T47D (cell line): Measurements from ENCODE around the gene PDCD2L.
A peak's percentile ranks its signal among the peaks of the same experiment; 100 is the strongest.

Experiments used
- DNase-seq, 2 experiments: peaks; one replicate each; pipeline versions ENCODE4 v3.0.0 to v3.0.0-alpha.2; 2011 to 2012; ENCODE audit warnings: low read depth in 1 of 2, low spot score in 1 of 2
- JUND ChIP-seq: IDR thresholded peaks from 2 replicates; pipeline ENCODE4 v1.6.1; 2012; ENCODE audit warnings: low read depth
- in situ Hi-C: cut with HindIII; loops from 2 replicates; pipeline ENCODE4 v1.10.0; 2016; ENCODE audit warnings: low sequenced_read_pairs, low pct_unique_long_range_greater_than_20kb

PDCD2L gene

DNA sequence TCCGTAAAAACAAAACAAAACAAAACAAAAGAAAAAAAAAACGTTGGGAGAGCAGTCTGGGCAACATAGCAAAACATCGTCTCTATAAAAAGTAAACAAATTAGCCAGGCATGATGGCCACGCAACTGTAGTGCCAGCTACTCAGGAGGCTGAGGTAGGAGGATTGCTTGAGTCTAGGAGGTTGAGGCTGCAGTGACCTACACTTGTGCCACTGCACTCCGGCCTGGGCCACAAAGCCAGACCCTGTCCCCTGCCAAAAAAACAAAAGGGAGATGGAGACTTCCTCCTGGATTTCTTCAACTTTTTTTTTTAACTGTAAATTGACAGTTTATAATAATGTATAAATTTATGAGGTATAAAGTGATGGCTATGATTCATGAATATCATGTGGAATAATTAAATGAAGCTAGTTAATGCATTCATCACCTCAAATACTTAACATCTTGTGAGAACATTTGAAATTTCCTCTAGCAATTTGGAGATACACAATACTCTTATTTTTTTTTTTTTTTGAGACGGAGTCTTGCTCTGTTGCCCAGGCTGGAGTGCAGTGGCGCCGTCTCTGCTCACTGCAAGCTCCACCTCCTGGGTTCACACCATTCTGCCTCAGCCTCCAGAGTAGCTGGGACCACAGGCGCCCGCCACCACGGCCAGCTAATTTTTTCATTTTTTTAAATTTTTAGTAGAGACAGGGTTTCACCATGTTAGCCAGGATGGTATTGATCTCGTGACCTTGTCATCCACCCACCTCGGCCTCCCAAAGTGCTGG lies 1.9 kb downstream of the PDCD2L start:
- in situ Hi-C loops, result no loop called here
- no peak for DNase-seq
- no peak for TF ChIP-seq JUND

DNA sequence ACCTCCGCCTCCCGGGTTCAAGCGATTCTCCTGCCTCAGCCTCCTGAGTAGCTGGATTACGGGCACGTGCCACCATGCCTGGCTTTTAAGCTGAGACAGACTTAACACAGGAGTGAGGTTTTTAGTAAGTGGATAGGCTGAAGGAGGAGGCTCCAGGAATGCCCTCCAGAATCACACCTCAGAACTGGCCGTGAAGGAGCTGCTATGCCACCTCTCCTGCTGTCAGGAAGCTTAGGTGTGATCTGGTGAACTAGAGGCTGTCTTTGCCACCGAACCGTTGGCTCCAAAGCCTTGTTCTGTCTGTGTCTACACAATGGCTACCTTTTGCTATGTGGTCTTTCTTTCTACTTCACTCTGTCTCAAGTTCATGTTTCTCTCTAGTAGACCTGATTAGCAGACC lies 4.2 kb downstream of the PDCD2L start:
- TF ChIP-seq JUND, result no peak
- in situ Hi-C loops, result no loop called here
- DNase-seq, result no peak

DNA sequence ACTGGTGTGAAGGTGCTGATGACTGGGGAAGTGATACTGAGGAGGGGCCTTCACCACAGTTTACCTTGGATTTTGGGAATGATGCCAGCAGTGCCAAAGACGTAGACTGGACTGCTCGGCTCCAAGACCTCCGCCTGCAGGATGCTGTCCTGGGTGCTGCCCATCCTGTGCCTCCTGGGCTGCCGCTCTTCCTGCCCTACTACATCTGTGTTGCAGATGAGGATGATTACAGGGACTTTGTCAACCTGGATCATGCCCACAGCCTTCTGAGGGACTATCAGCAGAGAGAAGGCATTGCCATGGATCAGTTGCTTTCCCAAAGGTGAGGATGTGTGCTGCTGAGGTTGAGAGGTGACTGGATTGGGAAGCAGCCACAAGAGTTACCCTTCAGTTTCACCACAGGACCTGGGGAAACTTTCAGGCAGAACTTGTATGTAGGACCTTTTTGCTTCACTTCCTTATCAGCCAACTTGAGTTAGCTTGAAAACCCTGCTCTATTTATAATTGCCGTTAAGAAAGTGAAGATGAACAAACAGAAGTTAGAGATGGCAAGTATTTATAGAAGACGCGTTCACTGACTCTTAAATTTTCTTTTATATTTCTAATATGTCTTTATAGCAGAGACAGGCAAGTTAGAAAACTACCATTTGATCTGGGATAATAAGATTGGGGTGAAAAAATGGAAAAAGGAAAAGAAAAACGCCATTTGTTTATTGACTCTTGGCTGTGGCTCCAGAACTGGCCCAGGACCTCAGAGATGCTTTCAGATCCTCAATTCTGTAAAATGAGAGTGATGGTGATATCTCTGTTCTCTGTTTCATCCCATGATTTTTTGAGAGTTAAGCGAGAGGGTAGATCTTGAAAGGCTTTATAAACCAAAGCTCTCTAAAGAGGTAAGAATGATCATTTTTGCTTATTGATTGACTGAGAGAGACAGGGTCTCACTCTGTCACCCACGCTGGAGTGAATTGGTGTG lies 5.3 kb downstream of the PDCD2L start:
- TF ChIP-seq JUND, result no peak
- in situ Hi-C loops, result no loop called here
- no peak for DNase-seq

DNA sequence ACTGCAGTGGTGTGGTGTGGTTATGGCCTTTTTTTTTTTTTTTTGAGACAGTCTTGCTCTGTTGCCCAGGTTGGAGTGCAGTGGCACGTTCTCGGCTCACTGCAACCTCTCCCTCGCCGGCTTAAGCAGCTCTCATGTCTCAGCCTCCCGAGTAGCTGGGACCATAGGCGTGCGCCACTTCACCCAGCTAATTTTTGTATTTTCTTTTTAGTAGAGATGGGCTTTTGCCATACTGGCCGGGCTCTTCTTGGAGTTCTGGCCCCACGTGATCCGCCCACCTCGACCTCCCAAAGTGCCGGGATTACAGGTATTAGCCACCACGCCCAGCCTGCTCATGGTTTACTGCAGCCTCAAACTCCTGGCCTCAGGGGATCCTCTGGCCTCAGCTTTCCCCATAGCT lies 7.0 kb downstream of the PDCD2L start:
- no peak for DNase-seq
- TF ChIP-seq JUND, result no peak
- in situ Hi-C loops, result no loop called here

DNA sequence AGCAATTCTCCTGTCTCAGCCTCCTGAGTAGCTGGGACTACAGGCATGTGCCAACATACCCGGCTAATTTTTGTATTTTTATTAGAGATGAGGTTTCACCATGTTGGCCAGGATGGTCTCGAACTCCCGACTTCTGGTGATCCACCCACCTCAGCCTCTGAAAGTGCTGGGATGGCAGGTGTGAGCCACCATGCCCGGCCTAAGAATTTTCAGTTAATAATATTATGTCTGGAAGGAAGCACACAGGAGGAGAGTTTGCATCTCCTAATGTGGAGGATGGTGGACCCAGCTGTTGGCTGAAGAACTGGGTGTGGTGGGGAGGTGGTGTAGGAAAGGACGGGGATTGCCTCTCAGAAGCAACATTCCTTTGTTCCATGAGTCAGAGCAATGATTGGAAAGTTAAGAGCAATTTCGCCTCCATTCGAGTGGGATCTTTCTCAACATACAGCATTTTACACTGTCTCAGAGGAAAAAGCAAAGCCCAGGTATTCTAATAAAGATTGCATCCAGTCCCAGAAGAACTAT lies 11.9 kb downstream of the PDCD2L start:
- in situ Hi-C loops, result no loop called here
- TF ChIP-seq JUND, result no peak
- DNase-seq, result no peak

DNA sequence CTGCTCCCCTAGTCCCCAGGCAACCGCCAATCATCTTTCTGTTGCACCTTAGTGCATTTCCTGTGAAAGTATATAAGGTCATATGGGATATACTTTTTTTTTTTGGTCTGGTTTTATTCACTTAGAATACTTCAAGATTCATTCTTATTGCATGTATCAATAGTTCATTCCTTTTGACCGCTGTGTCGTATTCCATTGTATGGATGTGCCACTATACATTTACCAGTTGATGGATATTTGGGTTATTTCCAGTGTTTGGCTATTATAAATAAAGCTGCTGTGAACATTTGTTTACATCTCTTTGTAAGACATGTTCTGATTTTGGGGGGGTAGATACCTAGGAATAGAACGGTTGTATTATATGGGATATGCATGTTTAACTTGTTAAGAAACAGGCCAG lies 14.1 kb downstream of the PDCD2L start:
- DNase-seq, result no peak
- in situ Hi-C loops, result no loop called here
- TF ChIP-seq JUND, result no peak

DNA sequence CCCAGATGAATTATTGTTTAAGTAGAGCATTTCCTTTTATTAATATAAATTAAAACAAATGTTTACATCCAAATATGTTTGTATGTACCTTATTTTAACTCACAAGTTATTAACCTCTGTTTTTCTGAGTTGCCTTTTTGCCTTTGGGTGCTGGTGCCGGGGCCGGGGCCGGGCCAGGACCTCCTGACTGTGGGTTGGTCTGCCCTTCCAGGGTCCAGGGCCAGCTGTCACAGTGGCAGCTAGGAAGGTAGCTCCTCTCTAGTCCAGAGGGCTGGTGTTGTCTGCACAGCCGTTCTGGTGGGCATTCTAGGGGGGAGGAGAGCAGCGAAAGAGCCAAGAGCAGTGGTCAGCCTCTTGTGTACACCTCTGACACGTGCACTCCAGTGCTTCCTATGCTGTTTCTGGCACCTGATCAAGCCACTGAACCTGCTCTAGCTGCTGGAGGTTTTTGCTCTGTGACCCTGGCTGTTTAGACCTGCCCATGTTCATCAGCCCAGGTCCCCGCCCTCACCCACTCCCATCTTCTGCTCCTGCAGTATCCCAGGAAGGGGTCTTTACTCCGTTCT lies 22.0 kb downstream of the PDCD2L start:
- no peak for TF ChIP-seq JUND
- no peak for DNase-seq
- in situ Hi-C loops, result no loop called here

DNA sequence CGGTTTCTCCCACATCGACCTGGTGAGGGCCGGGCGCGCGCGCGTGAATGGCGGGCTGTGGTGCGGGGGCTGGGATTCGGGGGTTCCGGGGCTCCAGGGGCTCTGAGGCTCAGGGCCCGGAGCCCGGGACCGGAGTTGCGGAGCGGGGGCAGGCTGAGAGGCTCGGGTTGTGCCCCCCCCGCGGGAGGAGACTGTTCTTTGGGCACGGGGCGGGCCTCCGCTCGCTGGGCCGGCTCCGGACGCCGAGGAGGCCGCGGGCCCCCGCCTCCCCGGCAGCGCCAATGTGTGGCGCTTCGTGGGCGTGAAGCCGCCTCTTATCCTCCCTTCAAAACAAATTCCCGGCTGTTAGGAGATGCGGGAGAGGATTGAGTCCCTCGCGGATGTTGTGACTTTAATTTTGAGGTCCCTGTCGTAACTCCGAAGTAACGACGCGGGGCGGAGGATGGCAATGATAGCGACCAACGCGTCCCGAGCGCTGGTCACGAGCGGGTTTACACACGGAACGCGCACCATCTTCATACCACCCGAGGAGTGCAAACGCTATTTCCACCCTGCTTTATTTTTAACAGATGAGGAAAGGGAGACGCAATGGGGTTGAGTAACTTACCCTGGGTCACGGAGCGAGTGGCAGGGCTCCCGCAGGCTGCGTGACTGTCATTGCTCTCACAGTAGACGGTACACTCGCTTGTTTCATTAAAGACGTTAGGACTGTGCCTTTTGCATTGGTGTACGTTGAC lies 24.5 kb downstream of the PDCD2L start:
- TF ChIP-seq JUND, result no peak
- in situ Hi-C loops, result no loop called here
- peak; percentile 9 to 38 for DNase-seq

DNA sequence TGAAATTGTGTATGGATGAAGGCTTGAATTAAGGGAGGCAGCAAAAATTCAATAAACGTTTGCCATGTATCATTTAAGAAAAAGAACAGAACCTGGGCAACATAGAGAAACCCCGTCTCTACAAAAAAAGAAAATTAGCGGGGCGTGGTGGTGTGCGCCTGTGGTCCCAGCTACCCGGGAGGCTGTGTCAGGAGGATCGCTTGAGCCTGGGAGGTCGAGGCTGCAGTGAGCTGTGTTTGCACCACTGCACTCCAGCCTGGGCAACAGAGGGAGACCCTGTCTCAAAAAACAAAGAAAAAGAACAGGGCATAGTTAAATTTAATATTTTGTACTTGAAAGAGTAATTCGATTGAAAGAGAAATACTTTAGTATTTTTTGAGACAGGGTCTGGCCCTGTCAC lies 25.4 kb downstream of the PDCD2L start:
- in situ Hi-C loops, result no loop called here
- DNase-seq, result no peak
- no peak for TF ChIP-seq JUND

DNA sequence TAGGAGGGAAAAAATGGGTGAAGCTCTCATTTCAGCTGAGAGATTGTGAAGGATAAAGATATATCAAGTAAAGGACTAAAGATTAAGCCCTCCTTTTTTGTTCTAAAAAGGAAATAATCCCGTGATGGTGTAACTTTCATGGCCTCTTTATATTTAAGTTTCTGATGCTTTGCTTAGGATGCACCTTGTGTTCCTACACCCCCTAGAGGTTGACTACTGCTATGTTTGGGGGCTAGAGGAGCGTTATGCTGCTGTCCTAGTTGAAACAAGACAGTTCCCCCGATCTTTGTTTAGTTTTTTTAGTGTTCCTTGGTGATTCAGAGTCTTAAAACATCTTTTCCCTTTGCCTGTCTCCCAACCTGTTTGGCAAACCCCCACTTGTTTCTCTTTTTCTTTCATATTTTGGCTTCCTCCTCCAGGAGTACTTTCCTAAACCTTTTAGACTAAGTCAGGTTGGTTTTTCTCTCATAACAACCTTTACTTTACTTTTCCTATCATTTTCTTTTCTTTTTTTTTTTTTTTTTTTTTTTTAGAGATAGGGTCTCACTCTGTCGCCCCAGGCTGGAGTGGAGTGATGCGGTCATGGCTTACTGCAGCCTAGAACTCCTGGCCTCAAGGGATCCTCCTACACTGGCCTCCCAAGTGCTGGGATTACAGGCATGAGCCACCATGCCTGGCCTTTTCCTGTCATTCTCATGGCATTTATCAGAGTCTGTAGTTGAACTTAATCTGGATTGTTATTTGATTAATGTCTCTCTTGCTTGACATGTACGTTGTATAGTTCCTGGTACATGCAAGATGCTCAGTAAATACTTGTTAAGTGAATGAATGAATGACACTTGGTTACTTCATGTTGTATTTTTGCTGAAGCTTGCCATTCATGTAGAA lies 26.8 kb downstream of the PDCD2L start:
- in situ Hi-C loops, result no loop called here
- peak; percentile 52 to 62 for DNase-seq
- no peak for TF ChIP-seq JUND

DNA sequence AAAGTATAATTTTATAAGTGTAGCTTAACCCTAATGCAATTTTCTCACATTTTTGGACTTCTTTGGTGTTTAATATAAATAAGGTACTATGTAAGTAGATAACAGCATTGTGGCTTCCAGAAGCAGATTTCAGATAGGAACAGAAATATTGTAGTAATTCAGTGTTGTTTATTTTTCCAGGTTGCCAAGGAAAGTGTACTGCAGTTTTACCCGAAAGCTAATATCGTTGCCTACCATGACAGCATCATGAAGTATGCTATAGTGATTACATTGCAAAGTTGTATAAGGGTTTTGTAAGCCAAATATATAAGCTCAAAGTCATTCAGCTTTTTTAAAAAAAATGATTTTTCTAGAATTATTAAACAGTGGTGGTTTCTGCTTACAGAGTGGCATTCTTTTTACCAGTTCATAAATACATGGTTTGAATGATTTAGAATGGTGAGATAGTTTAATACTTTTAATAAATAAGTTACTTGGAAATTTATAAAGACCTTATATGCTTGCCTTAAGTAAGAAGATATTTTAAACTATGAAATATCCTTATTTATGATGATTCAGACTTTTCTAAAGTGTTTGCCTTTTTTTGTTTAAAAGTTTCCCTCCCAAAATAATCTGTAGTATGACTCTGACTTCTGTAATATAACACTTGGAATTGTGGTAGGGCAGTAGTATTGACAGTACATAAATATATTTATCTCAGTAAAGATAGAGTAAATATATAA lies 27.6 kb downstream of the PDCD2L start:
- TF ChIP-seq JUND, result no peak
- no peak for DNase-seq
- in situ Hi-C loops, result no loop called here
